Activated naive CD8-positive, alpha-beta T cell treated with anti-CD3 and anti-CD28 coated beads, Interleukin-2, amount 50 U/mL, for 16 hours (primary cell): Measurements from ENCODE around the gene KIF4A.
"Not testable (repeated sequence)": the region's sequence is repeated elsewhere in the genome, so short reads cannot be mapped to it uniquely, and the experiment has no call there.

Source experiments
- DNase-seq: peaks from one replicate; pipeline ENCODE4 v3.0.0-alpha.2; 2020; ENCODE audit warnings: low read depth, low spot score

Gene KIF4A

GRCh38 chrX:70289793-70290770 lies at the start of gene KIF4A, which contains the start of gene PDZD11:
Gene KIF4A, plus strand, starts transcription at chrX:70290104. Its CDS starts 355 bp downstream, at chrX:70290459.
Gene PDZD11, minus strand, starts transcription at chrX:70289927. Its CDS starts 586 bp downstream, at chrX:70289341.
- DNase-seq = peak; percentile 21

- DNase-seq = no peak
Measured at GRCh38 chrX:70240751-70241150, 49.2 kb upstream of the KIF4A start.

GRCh38 chrX:70241501-70241900 lies 48.4 kb upstream of the KIF4A start:
- DNase-seq = no peak

GRCh38 chrX:70243601-70244000 lies 46.3 kb upstream of the KIF4A start:
- DNase-seq = not testable (repeated sequence)

- no peak for DNase-seq
Measured at GRCh38 chrX:70244881-70245280, 45.0 kb upstream of the KIF4A start.

GRCh38 chrX:70247252-70247651 lies 42.7 kb upstream of the KIF4A start:
- no peak for DNase-seq

- no peak for DNase-seq
Measured at GRCh38 chrX:70252491-70252890, 37.4 kb upstream of the KIF4A start.

GRCh38 chrX:70253377-70254062 lies 36.4 kb upstream of the KIF4A start:
- DNase-seq = no peak

- DNase-seq = no peak
Measured at GRCh38 chrX:70254063-70254400, 35.9 kb upstream of the KIF4A start.

GRCh38 chrX:70254909-70255308 lies 35.0 kb upstream of the KIF4A start:
- DNase-seq = no peak

GRCh38 chrX:70255452-70255851 lies 34.5 kb upstream of the KIF4A start:
- no peak for DNase-seq

- no peak for DNase-seq
Measured at GRCh38 chrX:70257423-70258288, 32.2 kb upstream of the KIF4A start.

GRCh38 chrX:70260104-70260503 lies 29.8 kb upstream of the KIF4A start, which contains the start of gene P2RY4:
Gene P2RY4, minus strand, starts transcription at chrX:70260204. Its CDS starts 580 bp downstream, at chrX:70259624.
- DNase-seq = no peak

- DNase-seq = no peak
Measured at GRCh38 chrX:70262952-70263567, 26.8 kb upstream of the KIF4A start.

GRCh38 chrX:70264784-70265183 lies 25.1 kb upstream of the KIF4A start:
- no peak for DNase-seq

GRCh38 chrX:70268034-70268433 lies 21.9 kb upstream of the KIF4A start, which contains the start of gene ARR3:
Gene ARR3, plus strand, starts transcription at chrX:70268334. Its CDS starts 1,052 bp downstream, at chrX:70269386.
- no peak for DNase-seq

GRCh38 chrX:70274029-70274428 lies 15.9 kb upstream of the KIF4A start:
- not testable (repeated sequence) for DNase-seq

- DNase-seq = no peak
Measured at GRCh38 chrX:70279081-70279480, 10.8 kb upstream of the KIF4A start.

- no peak for DNase-seq
Measured at GRCh38 chrX:70280573-70280972, 9.3 kb upstream of the KIF4A start.

- no peak for DNase-seq
Measured at GRCh38 chrX:70281951-70282350, 8.0 kb upstream of the KIF4A start, which contains the start of gene RAB41. Gene RAB41, plus strand, starts transcription at chrX:70282172. Its CDS starts 46 bp downstream, at chrX:70282218.
